ENCODE measurements around the gene CORO1C. TPM values are rescaled to one million over a fixed set of nuclear protein-coding genes. Genes with fewer than 3 reads are reported as not detected.

Gene CORO1C
- polyA plus RNA-seq, 1 of the 3 experiments (the other 2 are of a cell fraction): 150 TPM

DNA sequence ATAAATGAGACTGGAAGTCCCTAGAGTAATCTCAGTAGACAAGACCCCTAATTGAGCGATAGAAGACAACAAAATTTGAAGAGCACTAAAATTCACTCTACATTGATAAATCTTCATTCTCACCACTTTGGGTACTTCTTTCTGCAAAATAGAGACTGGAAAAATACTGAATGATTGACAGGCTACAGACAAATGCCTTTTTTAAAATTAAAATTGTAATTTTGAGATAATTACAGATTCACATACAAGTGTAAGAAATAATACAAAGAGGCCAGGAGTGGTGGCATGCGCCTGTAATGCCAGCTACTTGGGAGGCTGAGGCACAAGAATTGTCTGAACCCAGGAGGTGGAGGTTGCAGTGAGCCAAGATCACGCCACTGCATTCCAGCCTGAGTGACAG is 4.5 kb upstream of the CORO1C start:
- ChIA-PET POLR2A (no interaction called here), CTCF (interaction anchor here (1.2 kb wide), 1 partner anchor 68 kb away, joined by 3 read pairs; no protein-coding TSS in a partner anchor)
- TF ChIP-seq POLR2AphosphoS5 (IDR thresholded peaks at IDR 0.05; ENCODE audit: low read depth, low read length) (no peak), RAD21 (IDR thresholded peaks at IDR 0.05; ENCODE audit: low read length) (no peak), ELF1 (IDR thresholded peaks at IDR 0.05) (no peak), FOXM1 (IDR thresholded peaks at IDR 0.05; ENCODE audit: low read depth) (no peak), TCF12 (IDR thresholded peaks at IDR 0.05) (no peak), MXI1 (IDR thresholded peaks at IDR 0.05; ENCODE audit: low read depth, low read length) (no peak), YY1 (IDR thresholded peaks at IDR 0.05; ENCODE audit: low read depth) (no peak), GATA2 (CRISPR knock-in tag; IDR thresholded peaks at IDR 0.05) (no peak), JUND (IDR thresholded peaks at IDR 0.05) (no peak), NFIC (IDR thresholded peaks at IDR 0.05; ENCODE audit: borderline replicate concordance) (no peak), RFX5 (IDR thresholded peaks at IDR 0.05; ENCODE audit: low read length) (no peak), TEAD4 (IDR thresholded peaks at IDR 0.05; ENCODE audit: borderline replicate concordance, insufficient read depth) (no peak)
- TF ChIP-seq, protein P1, sequence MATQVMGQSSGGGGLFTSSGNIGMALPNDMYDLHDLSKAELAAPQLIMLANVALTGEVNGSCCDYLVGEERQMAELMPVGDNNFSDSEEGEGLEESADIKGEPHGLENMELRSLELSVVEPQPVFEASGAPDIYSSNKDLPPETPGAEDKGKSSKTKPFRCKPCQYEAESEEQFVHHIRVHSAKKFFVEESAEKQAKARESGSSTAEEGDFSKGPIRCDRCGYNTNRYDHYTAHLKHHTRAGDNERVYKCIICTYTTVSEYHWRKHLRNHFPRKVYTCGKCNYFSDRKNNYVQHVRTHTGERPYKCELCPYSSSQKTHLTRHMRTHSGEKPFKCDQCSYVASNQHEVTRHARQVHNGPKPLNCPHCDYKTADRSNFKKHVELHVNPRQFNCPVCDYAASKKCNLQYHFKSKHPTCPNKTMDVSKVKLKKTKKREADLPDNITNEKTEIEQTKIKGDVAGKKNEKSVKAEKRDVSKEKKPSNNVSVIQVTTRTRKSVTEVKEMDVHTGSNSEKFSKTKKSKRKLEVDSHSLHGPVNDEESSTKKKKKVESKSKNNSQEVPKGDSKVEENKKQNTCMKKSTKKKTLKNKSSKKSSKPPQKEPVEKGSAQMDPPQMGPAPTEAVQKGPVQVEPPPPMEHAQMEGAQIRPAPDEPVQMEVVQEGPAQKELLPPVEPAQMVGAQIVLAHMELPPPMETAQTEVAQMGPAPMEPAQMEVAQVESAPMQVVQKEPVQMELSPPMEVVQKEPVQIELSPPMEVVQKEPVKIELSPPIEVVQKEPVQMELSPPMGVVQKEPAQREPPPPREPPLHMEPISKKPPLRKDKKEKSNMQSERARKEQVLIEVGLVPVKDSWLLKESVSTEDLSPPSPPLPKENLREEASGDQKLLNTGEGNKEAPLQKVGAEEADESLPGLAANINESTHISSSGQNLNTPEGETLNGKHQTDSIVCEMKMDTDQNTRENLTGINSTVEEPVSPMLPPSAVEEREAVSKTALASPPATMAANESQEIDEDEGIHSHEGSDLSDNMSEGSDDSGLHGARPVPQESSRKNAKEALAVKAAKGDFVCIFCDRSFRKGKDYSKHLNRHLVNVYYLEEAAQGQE (IDR thresholded peaks at IDR 0.05; ENCODE audit: low read depth, low read length): no peak
- TF ChIP-seq, protein P2, sequence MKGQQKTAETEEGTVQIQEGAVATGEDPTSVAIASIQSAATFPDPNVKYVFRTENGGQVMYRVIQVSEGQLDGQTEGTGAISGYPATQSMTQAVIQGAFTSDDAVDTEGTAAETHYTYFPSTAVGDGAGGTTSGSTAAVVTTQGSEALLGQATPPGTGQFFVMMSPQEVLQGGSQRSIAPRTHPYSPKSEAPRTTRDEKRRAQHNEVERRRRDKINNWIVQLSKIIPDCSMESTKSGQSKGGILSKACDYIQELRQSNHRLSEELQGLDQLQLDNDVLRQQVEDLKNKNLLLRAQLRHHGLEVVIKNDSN (IDR thresholded peaks at IDR 0.05; ENCODE audit: borderline replicate concordance, low read depth): no peak
- TF ChIP-seq, protein P3, sequence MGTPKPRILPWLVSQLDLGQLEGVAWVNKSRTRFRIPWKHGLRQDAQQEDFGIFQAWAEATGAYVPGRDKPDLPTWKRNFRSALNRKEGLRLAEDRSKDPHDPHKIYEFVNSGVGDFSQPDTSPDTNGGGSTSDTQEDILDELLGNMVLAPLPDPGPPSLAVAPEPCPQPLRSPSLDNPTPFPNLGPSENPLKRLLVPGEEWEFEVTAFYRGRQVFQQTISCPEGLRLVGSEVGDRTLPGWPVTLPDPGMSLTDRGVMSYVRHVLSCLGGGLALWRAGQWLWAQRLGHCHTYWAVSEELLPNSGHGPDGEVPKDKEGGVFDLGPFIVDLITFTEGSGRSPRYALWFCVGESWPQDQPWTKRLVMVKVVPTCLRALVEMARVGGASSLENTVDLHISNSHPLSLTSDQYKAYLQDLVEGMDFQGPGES (IDR thresholded peaks at IDR 0.05; ENCODE audit: low read depth, low read length): no peak
- TF ChIP-seq, protein P4, sequence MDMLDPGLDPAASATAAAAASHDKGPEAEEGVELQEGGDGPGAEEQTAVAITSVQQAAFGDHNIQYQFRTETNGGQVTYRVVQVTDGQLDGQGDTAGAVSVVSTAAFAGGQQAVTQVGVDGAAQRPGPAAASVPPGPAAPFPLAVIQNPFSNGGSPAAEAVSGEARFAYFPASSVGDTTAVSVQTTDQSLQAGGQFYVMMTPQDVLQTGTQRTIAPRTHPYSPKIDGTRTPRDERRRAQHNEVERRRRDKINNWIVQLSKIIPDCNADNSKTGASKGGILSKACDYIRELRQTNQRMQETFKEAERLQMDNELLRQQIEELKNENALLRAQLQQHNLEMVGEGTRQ (IDR thresholded peaks at IDR 0.05; ENCODE audit: borderline replicate concordance, low read depth, low read length): no peak
- Histone ChIP-seq H3K36me3 (replicated peaks in 1 of 2; ENCODE audit: control insufficient read depth in 1 of 2, insufficient read depth in 2 of 2, low read length in 1 of 2) (no peaks in the 10 kb centered on the region), H3K4me2 (no peak overlapping the region), H3K4me1 (ENCODE audit: control insufficient read depth in 1 of 2, insufficient read depth in 2 of 2, low read depth in 1 of 2, low read length in 1 of 2) (peaks cover 5 to 16% of the 10 kb centered on the region in 2 experiments; a peak in 2 of 4 replicates), H3K27me3 (ENCODE audit: insufficient read depth) (no peaks in the 10 kb centered on the region), H3K79me2 (ENCODE audit: insufficient read depth) (peaks cover 5% of the 10 kb centered on the region), H3K9me2 (no peaks in the 10 kb centered on the region), H3K27ac (ENCODE audit: low read depth in 2 of 2, low read length in 1 of 2) (no peak overlapping the region), H3K4me3 (ENCODE audit: low read depth in 2 of 2, low read length in 1 of 2) (no peak overlapping the region), H4K20me1 (ENCODE audit: insufficient read depth) (no peaks in the 10 kb centered on the region), H2AFZ (ENCODE audit: low read depth) (no peak overlapping the region), H3K9ac (no peak overlapping the region), H3K9me3 (no peaks in the 10 kb centered on the region), H3F3A (replicated peaks; ENCODE audit: insufficient read depth) (peaks cover 7% of the 10 kb centered on the region)
- DNase-seq: no peak
- 91% methylated on average over 3 of the region's 3 CpGs for WGBS (ENCODE audit: low lambda C conversion rate)
